ENCODE results near the gene GXYLT1.
"Not testable (repeated sequence)": the region's sequence is repeated elsewhere in the genome, so short reads cannot be mapped to it uniquely, and the experiment has no call there.

The GXYLT1 gene

GRCh38 chr12:42090899-42091298, 53.8 kb downstream of the GXYLT1 start:
- Mint-ChIP-seq H3K9me3 (no peaks in the 10 kb centered on the region), H3K4me1 (peaks cover 22% of the 10 kb centered on the region), H3K36me3 (peaks cover 18% of the 10 kb centered on the region), H3K4me3 (no peak overlapping the region), H3K27me3 (no peaks in the 10 kb centered on the region), H3K27ac (no peak overlapping the region)

GRCh38 chr12:42086031-42086430, 58.6 kb downstream of the GXYLT1 start:
- H3K36me3 Mint-ChIP-seq, result peaks cover 8% of the 10 kb centered on the region
- no peak overlapping the region for H3K27ac Mint-ChIP-seq
- no peak overlapping the region for H3K4me3 Mint-ChIP-seq
- H3K27me3 Mint-ChIP-seq, result no peaks in the 10 kb centered on the region
- H3K9me3 Mint-ChIP-seq, result no peaks in the 10 kb centered on the region
- no peaks in the 10 kb centered on the region for H3K4me1 Mint-ChIP-seq

- no peaks in the 10 kb centered on the region for H3K27me3 Mint-ChIP-seq
- no peak overlapping the region for H3K4me3 Mint-ChIP-seq
- no peak overlapping the region for H3K27ac Mint-ChIP-seq
- no peaks in the 10 kb centered on the region for H3K4me1 Mint-ChIP-seq
- H3K9me3 Mint-ChIP-seq, result no peaks in the 10 kb centered on the region
- peaks cover 8% of the 10 kb centered on the region for H3K36me3 Mint-ChIP-seq
These were observed 59.1 kb downstream of the GXYLT1 start for GRCh38 chr12:42085594-42085993.

GRCh38 chr12:42084522-42084921, 60.2 kb downstream of the GXYLT1 start:
- Mint-ChIP-seq H3K27me3 (no peaks in the 10 kb centered on the region), H3K4me3 (no peak overlapping the region), H3K4me1 (no peaks in the 10 kb centered on the region), H3K36me3 (peaks cover 6% of the 10 kb centered on the region), H3K27ac (no peak overlapping the region), H3K9me3 (no peaks in the 10 kb centered on the region)

- no peaks in the 10 kb centered on the region for H3K4me1 Mint-ChIP-seq
- H3K9me3 Mint-ChIP-seq, result no peaks in the 10 kb centered on the region
- H3K27ac Mint-ChIP-seq, result no peak overlapping the region
- H3K27me3 Mint-ChIP-seq, result no peaks in the 10 kb centered on the region
- H3K4me3 Mint-ChIP-seq, result no peak overlapping the region
- peaks cover 2% of the 10 kb centered on the region for H3K36me3 Mint-ChIP-seq
These were observed 67.7 kb downstream of the GXYLT1 start for GRCh38 chr12:42076976-42077375.

- no peak overlapping the region for H3K4me3 Mint-ChIP-seq
- H3K4me1 Mint-ChIP-seq, result no peaks in the 10 kb centered on the region
- no peak overlapping the region for H3K27ac Mint-ChIP-seq
- H3K36me3 Mint-ChIP-seq, result no peaks in the 10 kb centered on the region
- no peaks in the 10 kb centered on the region for H3K9me3 Mint-ChIP-seq
- H3K27me3 Mint-ChIP-seq, result no peaks in the 10 kb centered on the region
These were observed 74.6 kb downstream of the GXYLT1 start for GRCh38 chr12:42070036-42070435.

- peaks cover 3% of the 10 kb centered on the region for H3K9me3 Mint-ChIP-seq
- no peak overlapping the region for H3K27ac Mint-ChIP-seq
- H3K4me3 Mint-ChIP-seq, result no peak overlapping the region
- no peaks in the 10 kb centered on the region for H3K4me1 Mint-ChIP-seq
- no peaks in the 10 kb centered on the region for H3K36me3 Mint-ChIP-seq
- H3K27me3 Mint-ChIP-seq, result peaks cover 7% of the 10 kb centered on the region
These were observed 85.5 kb downstream of the GXYLT1 start for GRCh38 chr12:42059127-42059526.

- no peaks in the 10 kb centered on the region for H3K4me1 Mint-ChIP-seq
- no peaks in the 10 kb centered on the region for H3K36me3 Mint-ChIP-seq
- H3K27ac Mint-ChIP-seq, result no peak overlapping the region
- no peak overlapping the region for H3K4me3 Mint-ChIP-seq
- peaks cover 15% of the 10 kb centered on the region for H3K27me3 Mint-ChIP-seq
- no peaks in the 10 kb centered on the region for H3K9me3 Mint-ChIP-seq
These were observed 88.5 kb downstream of the GXYLT1 start for GRCh38 chr12:42056130-42056529.

- Mint-ChIP-seq H3K4me1 (no peaks in the 10 kb centered on the region), H3K36me3 (no peaks in the 10 kb centered on the region), H3K4me3 (no peak overlapping the region), H3K27ac (no peak overlapping the region), H3K27me3 (peaks cover 21% of the 10 kb centered on the region), H3K9me3 (no peaks in the 10 kb centered on the region)
These were observed 91.2 kb downstream of the GXYLT1 start for GRCh38 chr12:42053456-42053855.

GRCh38 chr12:42048980-42049379, 95.7 kb downstream of the GXYLT1 start:
- H3K4me3 Mint-ChIP-seq, H3K4me1 Mint-ChIP-seq, H3K27ac Mint-ChIP-seq, H3K9me3 Mint-ChIP-seq, H3K36me3 Mint-ChIP-seq: not testable (repeated sequence)
- H3K27me3 Mint-ChIP-seq, result peaks cover 16% of the 10 kb centered on the region

GRCh38 chr12:42039577-42039976, 105.1 kb downstream of the GXYLT1 start:
- Mint-ChIP-seq H3K4me1 (no peaks in the 10 kb centered on the region), H3K27me3 (peaks cover 9% of the 10 kb centered on the region), H3K9me3 (no peaks in the 10 kb centered on the region), H3K36me3 (no peaks in the 10 kb centered on the region), H3K4me3 (no peak overlapping the region), H3K27ac (no peak overlapping the region)

GRCh38 chr12:42039176-42039575, 105.5 kb downstream of the GXYLT1 start:
- H3K36me3 Mint-ChIP-seq, result no peaks in the 10 kb centered on the region
- H3K4me1 Mint-ChIP-seq, result no peaks in the 10 kb centered on the region
- H3K27ac Mint-ChIP-seq, result no peak overlapping the region

GRCh38 chr12:42031847-42032564, 112.7 kb downstream of the GXYLT1 start:
- no peak overlapping the region for H3K27ac Mint-ChIP-seq
- H3K36me3 Mint-ChIP-seq, result no peaks in the 10 kb centered on the region
- H3K27me3 Mint-ChIP-seq, result peaks cover 9% of the 10 kb centered on the region
- H3K4me1 Mint-ChIP-seq, result no peaks in the 10 kb centered on the region
- no peaks in the 10 kb centered on the region for H3K9me3 Mint-ChIP-seq
- no peak overlapping the region for H3K4me3 Mint-ChIP-seq

More at GRCh38 chr12:42039176-42039575, 105.5 kb downstream of the GXYLT1 start:
- Mint-ChIP-seq H3K27me3 (peaks cover 11% of the 10 kb centered on the region), H3K4me3 (no peak overlapping the region), H3K9me3 (no peaks in the 10 kb centered on the region)
